ENCODE measurements around the gene ENG. TPM values are rescaled to one million over a fixed set of nuclear protein-coding genes. Genes with fewer than 3 reads are reported as not detected.
A peak's percentile ranks its signal among the peaks of the same experiment; 100 is the strongest.
"Not testable (repeated sequence)": the region's sequence is repeated elsewhere in the genome, so short reads cannot be mapped to it uniquely, and the experiment has no call there.

Gene ENG
- total and polyA plus RNA-seq, 11 donors, result 116 to 252 (median 144) TPM

- Histone ChIP-seq H3K4me3 (no peak overlapping the region), H3K36me3 (peaks cover 0 to 57% (median 40%) of the 10 kb centered on the region in 9 donors), H3K9me3 (no peaks in the 10 kb centered on the region), H3K4me1 (peaks cover 0 to 74% (median 48%) of the 10 kb centered on the region in 12 donors), H3K27me3 (no peaks in the 10 kb centered on the region), H3K27ac (peak overlapping the region in 6 of 12 donors; percentile 13 to 96 (median 92))
- DNase-seq (no peak), ATAC-seq (no peak)
- 89 to 94% (median 92%) methylated on average over 12 to 20 of the region's 20 CpGs for WGBS, 4 donors
- intact Hi-C loops (cut with DNase I), result loop anchor here in 9 of 10 donors (2.0 to 5.0 kb wide), 8 partner anchors 40 to 280 kb away; partner anchors contain the start of genes TOR2A (in 5 of the 9), FPGS (in 4 of the 9), CDK9 (in 2 of the 9) and ST6GALNAC4 (in 2 of the 9)
- TF ChIP-seq POLR2A (IDR thresholded peaks at IDR 0.05) (no peak), CTCF (IDR thresholded peaks at IDR 0.05) (no peak)
Measured at GRCh38 chr9:127872369-127873222, 18.1 kb upstream of the ENG start.

- Histone ChIP-seq H3K36me3 (peaks cover 0 to 60% (median 45%) of the 10 kb centered on the region in 9 donors), H3K27ac (no peak overlapping the region), H3K4me3 (no peak overlapping the region), H3K4me1 (peaks cover 0 to 73% (median 49%) of the 10 kb centered on the region in 12 donors), H3K27me3 (no peaks in the 10 kb centered on the region), H3K9me3 (no peaks in the 10 kb centered on the region)
- 76 to 88% (median 85%) methylated on average over 9 of the region's 9 CpGs for WGBS, 4 donors
- ATAC-seq (no peak), DNase-seq (no peak)
- intact Hi-C loops (cut with DNase I), result loop anchor here in 9 of 10 donors (2.0 to 5.0 kb wide), 9 partner anchors 41 to 279 kb away; partner anchors contain the start of genes CDK9 (in 5 of the 9), TOR2A (in 5 of the 9), FPGS (in 4 of the 9) and ST6GALNAC4 (in 2 of the 9)
- TF ChIP-seq CTCF (IDR thresholded peaks at IDR 0.05), result no peak
- no peak for TF ChIP-seq POLR2A (IDR thresholded peaks at IDR 0.05)
Measured at GRCh38 chr9:127871531-127871930, 17.1 kb upstream of the ENG start.

GRCh38 chr9:127870887-127871286 lies 16.4 kb upstream of the ENG start:
- Histone ChIP-seq H3K9me3 (no peaks in the 10 kb centered on the region), H3K27ac (no peak overlapping the region), H3K4me3 (no peak overlapping the region), H3K4me1 (peaks cover 0 to 68% (median 45%) of the 10 kb centered on the region in 12 donors), H3K36me3 (peaks cover 0 to 60% (median 45%) of the 10 kb centered on the region in 9 donors), H3K27me3 (no peaks in the 10 kb centered on the region)
- WGBS, 4 donors, result 74 to 87% (median 81%) methylated on average over 12 of the region's 12 CpGs
- DNase-seq (no peak), ATAC-seq (no peak)
- TF ChIP-seq POLR2A (IDR thresholded peaks at IDR 0.05), result no peak
- TF ChIP-seq CTCF (IDR thresholded peaks at IDR 0.05), result no peak
- intact Hi-C loops (cut with DNase I), result loop anchor here (1.0 to 5.0 kb wide), 10 partner anchors 41 to 279 kb away; partner anchors contain the start of genes TOR2A (in 6 of the 10), CDK9 (in 5 of the 10), FPGS (in 4 of the 10) and ST6GALNAC4 (in 2 of the 10)

- not testable (repeated sequence) for H3K27me3 ChIP-seq, DNase-seq, ATAC-seq, H3K9me3 ChIP-seq, H3K4me3 ChIP-seq
- intact Hi-C loops (cut with DNase I), result loop anchor here (1.0 to 5.0 kb wide), 10 partner anchors 42 to 278 kb away; partner anchors contain the start of genes TOR2A (in 6 of the 10), CDK9 (in 5 of the 10), FPGS (in 4 of the 10) and ST6GALNAC4 (in 2 of the 10)
- Histone ChIP-seq H3K27ac (peak overlapping the region in 5 of 12 donors; percentile 27 to 86 (median 35)), H3K4me1 (peaks cover 0 to 60% (median 41%) of the 10 kb centered on the region in 12 donors), H3K36me3 (peaks cover 0 to 60% (median 45%) of the 10 kb centered on the region in 9 donors)
- TF ChIP-seq CTCF (IDR thresholded peaks at IDR 0.05), result peak in 2 of 12 donors; percentile 18 to 33
- 58 to 64% (median 61%) methylated on average over 9 of the region's 9 CpGs for WGBS, 4 donors
Measured at GRCh38 chr9:127870153-127870491, 15.7 kb upstream of the ENG start.

Data from heart left ventricle (tissue), 16 donors.